ENCODE results near the gene AQP6. TPM values are rescaled to one million over a fixed set of nuclear protein-coding genes. Genes with fewer than 3 reads are reported as not detected.

The AQP6 gene
- total RNA-seq (2013; cell fraction: nucleolus; rRNA removed): not detected in 2 replicates
- not detected in 2 replicates for total RNA-seq (2014; rRNA removed)
- not detected in 2 replicates for total RNA-seq (2014; rRNA removed; fragmentation: Illumina TruSeq; extraction: Trizol)
- total RNA-seq (2021): not detected in 2 replicates
- not detected for polyA plus RNA-seq (2011; ENCODE audit: low read depth)
- polyA plus RNA-seq (2011; rRNA removed): not detected in 2 replicates
- polyA plus RNA-seq (2011; cell fraction: cytosol; rRNA removed): not detected in 2 replicates
- polyA plus RNA-seq (2011; cell fraction: nucleus; rRNA removed): not detected in 2 replicates
- not detected in 2 replicates for polyA plus RNA-seq (2012)
- polyA plus RNA-seq (2014; fragmentation: Illumina TruSeq; extraction: Trizol): not detected in 2 replicates
- polyA plus RNA-seq (2014; fragmentation: Nextera tagmentation; extraction: Ambion mirVana): not detected
- polyA plus RNA-seq (2014; rRNA removed): not detected in 2 replicates
- not detected for polyA plus RNA-seq (2016; fragmentation: Nextera tagmentation; extraction: Ambion mirVana)
- polyA minus RNA-seq (2011; rRNA and poly(A)+ RNA removed): not detected in 2 replicates
- not detected in 2 replicates for polyA minus RNA-seq (2011; cell fraction: cytosol; rRNA and poly(A)+ RNA removed)
- not detected in 2 replicates for polyA minus RNA-seq (2011; cell fraction: nucleus; rRNA and poly(A)+ RNA removed)
- not detected for Bru-seq, nascent RNA
- BruChase-seq, experiment 1, labeled RNA remaining after a 6-hour chase: not detected
- BruChase-seq, experiment 2, labeled RNA remaining after a 2-hour chase: percentile 8 among the genes with signal in this experiment
- long read RNA-seq, experiment 1: 0 reads
- long read RNA-seq, experiment 2: 0 reads

GRCh38 chr12:49972641-49973360 lies at the start of gene AQP6:
Gene AQP6, plus strand, starts transcription at chr12:49972947. Its CDS starts 227 bp downstream, at chr12:49973174.
- ChIA-PET CTCF (no interaction called here), POLR2A (no interaction called here), RAD21 (ENCODE audit: unreplicated experiment) (no interaction called here), SMC1A (ENCODE audit: uncharacterized antibody, unreplicated experiment) (no interaction called here)
- Histone ChIP-seq H3K4me1 (ENCODE audit: control insufficient read depth, insufficient read depth, low read length) (peaks cover under 1% of the 10 kb centered on the region; the same call in 1 of the 2 replicates), H3K9me3 (replicated peaks; ENCODE audit: control insufficient read depth, insufficient read depth, low read length) (no peaks in the 10 kb centered on the region), H3K4me2 (ENCODE audit: control insufficient read depth, insufficient read depth) (no peak within 1 kb of the TSS), H3K27ac (ENCODE audit: control insufficient read depth, insufficient read depth) (no peak within 1 kb of the TSS), H3K27me3 (replicated peaks in 1 of 2; ENCODE audit: control insufficient read depth in 2 of 2, insufficient read depth in 2 of 2, low read length in 1 of 2) (peaks cover 4% of the 10 kb centered on the region in 2 experiments; a peak in 1 of 4 replicates), H3K36me3 (ENCODE audit: control insufficient read depth in 2 of 2, insufficient read depth in 2 of 2, low read length in 1 of 2) (no peaks in the 10 kb centered on the region), H3K4me3 (no peak within 1 kb of the TSS), H4K20me1 (ENCODE audit: control insufficient read depth, insufficient read depth) (no peaks in the 10 kb centered on the region), H2AFZ (ENCODE audit: control insufficient read depth, low read depth, low read length) (no peak within 1 kb of the TSS), H3K79me2 (ENCODE audit: control insufficient read depth, insufficient read depth, low read length) (no peaks in the 10 kb centered on the region), H3K9ac (ENCODE audit: control insufficient read depth, insufficient read depth, low read length) (no peak within 1 kb of the TSS)
- intact Hi-C loops (cut with micrococcal nuclease; ENCODE audit: unreplicated experiment) (no loop called here), in situ Hi-C loops (cut with MboI) (loop anchor here (5.0 kb wide), 1 partner anchor 94 kb away; no protein-coding TSS in a partner anchor)
- 17% methylated on average over 18 of the region's 18 CpGs for WGBS (ENCODE audit: insufficient coverage, insufficient replicate concordance, low lambda C conversion rate, missing lambda C conversion rate)
- DNase-seq (ENCODE audit: low read depth, low spot score): no peak
- no peak for ATAC-seq
- no peak for FAIRE-seq
- no TSS peak for BruUV-seq (replicated peaks)
- TF ChIP-seq PAX5 (IDR thresholded peaks at IDR 0.05; ENCODE audit: borderline replicate concordance, low read depth, low read length) (no peak), RB1 (IDR thresholded peaks at IDR 0.05; ENCODE audit: borderline replicate concordance) (no peak), NR2F1 (conservative IDR thresholded peaks at IDR 0.05) (no peak), JUND (IDR thresholded peaks at IDR 0.05; ENCODE audit: low read depth, low read length) (no peak), HSF1 (IDR thresholded peaks at IDR 0.05; ENCODE audit: low read depth, low read length) (no peak), CREB1 (IDR thresholded peaks at IDR 0.05; ENCODE audit: low read depth) (no peak), ATF3 (IDR thresholded peaks at IDR 0.05; ENCODE audit: borderline replicate concordance, extremely low read depth, low read depth, low read length) (no peak), YY1 (IDR thresholded peaks at IDR 0.05; ENCODE audit: low read depth, low read length) (no peak), CHD4 (IDR thresholded peaks at IDR 0.05) (no peak)
- TF ChIP-seq, protein P1, sequence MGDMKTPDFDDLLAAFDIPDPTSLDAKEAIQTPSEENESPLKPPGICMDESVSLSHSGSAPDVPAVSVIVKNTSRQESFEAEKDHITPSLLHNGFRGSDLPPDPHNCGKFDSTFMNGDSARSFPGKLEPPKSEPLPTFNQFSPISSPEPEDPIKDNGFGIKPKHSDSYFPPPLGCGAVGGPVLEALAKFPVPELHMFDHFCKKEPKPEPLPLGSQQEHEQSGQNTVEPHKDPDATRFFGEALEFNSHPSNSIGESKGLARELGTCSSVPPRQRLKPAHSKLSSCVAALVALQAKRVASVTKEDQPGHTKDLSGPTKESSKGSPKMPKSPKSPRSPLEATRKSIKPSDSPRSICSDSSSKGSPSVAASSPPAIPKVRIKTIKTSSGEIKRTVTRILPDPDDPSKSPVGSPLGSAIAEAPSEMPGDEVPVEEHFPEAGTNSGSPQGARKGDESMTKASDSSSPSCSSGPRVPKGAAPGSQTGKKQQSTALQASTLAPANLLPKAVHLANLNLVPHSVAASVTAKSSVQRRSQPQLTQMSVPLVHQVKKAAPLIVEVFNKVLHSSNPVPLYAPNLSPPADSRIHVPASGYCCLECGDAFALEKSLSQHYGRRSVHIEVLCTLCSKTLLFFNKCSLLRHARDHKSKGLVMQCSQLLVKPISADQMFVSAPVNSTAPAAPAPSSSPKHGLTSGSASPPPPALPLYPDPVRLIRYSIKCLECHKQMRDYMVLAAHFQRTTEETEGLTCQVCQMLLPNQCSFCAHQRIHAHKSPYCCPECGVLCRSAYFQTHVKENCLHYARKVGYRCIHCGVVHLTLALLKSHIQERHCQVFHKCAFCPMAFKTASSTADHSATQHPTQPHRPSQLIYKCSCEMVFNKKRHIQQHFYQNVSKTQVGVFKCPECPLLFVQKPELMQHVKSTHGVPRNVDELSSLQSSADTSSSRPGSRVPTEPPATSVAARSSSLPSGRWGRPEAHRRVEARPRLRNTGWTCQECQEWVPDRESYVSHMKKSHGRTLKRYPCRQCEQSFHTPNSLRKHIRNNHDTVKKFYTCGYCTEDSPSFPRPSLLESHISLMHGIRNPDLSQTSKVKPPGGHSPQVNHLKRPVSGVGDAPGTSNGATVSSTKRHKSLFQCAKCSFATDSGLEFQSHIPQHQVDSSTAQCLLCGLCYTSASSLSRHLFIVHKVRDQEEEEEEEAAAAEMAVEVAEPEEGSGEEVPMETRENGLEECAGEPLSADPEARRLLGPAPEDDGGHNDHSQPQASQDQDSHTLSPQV (IDR thresholded peaks at IDR 0.05): no peak
- TF ChIP-seq, protein P2, sequence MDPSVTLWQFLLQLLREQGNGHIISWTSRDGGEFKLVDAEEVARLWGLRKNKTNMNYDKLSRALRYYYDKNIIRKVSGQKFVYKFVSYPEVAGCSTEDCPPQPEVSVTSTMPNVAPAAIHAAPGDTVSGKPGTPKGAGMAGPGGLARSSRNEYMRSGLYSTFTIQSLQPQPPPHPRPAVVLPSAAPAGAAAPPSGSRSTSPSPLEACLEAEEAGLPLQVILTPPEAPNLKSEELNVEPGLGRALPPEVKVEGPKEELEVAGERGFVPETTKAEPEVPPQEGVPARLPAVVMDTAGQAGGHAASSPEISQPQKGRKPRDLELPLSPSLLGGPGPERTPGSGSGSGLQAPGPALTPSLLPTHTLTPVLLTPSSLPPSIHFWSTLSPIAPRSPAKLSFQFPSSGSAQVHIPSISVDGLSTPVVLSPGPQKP (IDR thresholded peaks at IDR 0.05; ENCODE audit: low read depth, low read length): no peak
